Lung (tissue), 12 donors: ENCODE results near the gene JAML. TPM values are rescaled to one million over a fixed set of nuclear protein-coding genes. Genes with fewer than 3 reads are reported as not detected.

ENCODE experiments used
- ATAC-seq: fragments of 200-7000 bp; cut with Tn5 transposase; one replicate; pipeline ENCODE4 v1.9.1; 2020; ENCODE audit warnings: moderate number of reproducible peaks; ENCODE audit not compliant: insufficient read depth, low FRiP score
- DNase-seq, 3 donors: peaks; one replicate each; pipeline ENCODE4 v3.0.0-alpha.2; 2013 to 2017
- H3K27ac ChIP-seq, 2 donors: one replicate each; pipeline ENCODE4 v1.5.1; 2013; ENCODE audit warnings: mild to moderate bottlenecking in 2 of 2, moderate library complexity in 2 of 2, control low read depth in 1 of 2, inconsistent platforms in 1 of 2, low read depth in 1 of 2, low read length in 1 of 2
- H3K27me3 ChIP-seq, 3 donors: one replicate each; pipeline ENCODE4 v1.5.1; 2013; ENCODE audit warnings: low read length in 2 of 3; ENCODE audit not compliant: control insufficient read depth in 3 of 3, insufficient read depth in 3 of 3
- H3K36me3 ChIP-seq, 4 donors: one replicate each; pipeline ENCODE4 v1.5.1; 2013; ENCODE audit warnings: low read length in 4 of 4, mild to moderate bottlenecking in 1 of 4, moderate library complexity in 1 of 4; ENCODE audit not compliant: control insufficient read depth in 4 of 4, insufficient read depth in 4 of 4
- H3K4me1 ChIP-seq, 5 donors: one replicate each; pipeline ENCODE4 v1.5.1; 2013; ENCODE audit warnings: low read length in 5 of 5, mild to moderate bottlenecking in 2 of 5, moderate library complexity in 1 of 5; ENCODE audit not compliant: control insufficient read depth in 5 of 5, insufficient read depth in 5 of 5
- H3K4me3 ChIP-seq: one replicate; pipeline ENCODE4 v1.5.1; 2013; ENCODE audit warnings: mild to moderate bottlenecking, control low read depth, moderate library complexity
- H3K9ac ChIP-seq, 2 donors: one replicate each; pipeline ENCODE4 v1.5.1; 2013; ENCODE audit warnings: low read length in 2 of 2, control low read depth in 1 of 2; ENCODE audit not compliant: insufficient read depth in 1 of 2
- H3K9me3 ChIP-seq, 4 donors: one replicate each; pipeline ENCODE4 v1.5.1; 2013; ENCODE audit warnings: low read length in 3 of 4, mild to moderate bottlenecking in 1 of 4, moderate library complexity in 1 of 4; ENCODE audit not compliant: control insufficient read depth in 4 of 4, insufficient read depth in 3 of 4
- WGBS, 2 donors: extraction: QIAGEN DNeasy Blood & Tissue Kit; methylation state at CpG; one replicate each; pipeline ENCODE4 v1.1.7; 2013; 5-methylcytosine and 5-hydroxymethylcytosine counted together
- polyA plus RNA-seq, 2 donors: library from polyadenylated mRNA; stranded (reverse); fragments of 200-250 nt; gene quantifications; one replicate each; pipeline ENCODE4 v1.2.1, GENCODE V29; 2013
- total RNA-seq, 2 donors: library from RNA; depleted of rRNA in 1 of 2; stranded (reverse); fragments of >200 nt in 1 of 2; gene quantifications; one replicate each; pipeline ENCODE4 v1.2.1, GENCODE V29; 2014 to 2021
- TF ChIP-seq, protein P1 (sequence below): IDR thresholded peaks from 2 replicates; pipeline ENCODE4 v1.5.1; 2012; ENCODE audit warnings: mild to moderate bottlenecking; ENCODE audit errors: control extremely low read depth, extremely low read depth
- donor health status: control.
- donor health status: control.
- donor health status: Bipolar disorder and iron deficiency.
- donor health status: healthy.
- donor health status: DM: yes; HTN: yes; CAD: no.

The JAML gene
- total and polyA plus RNA-seq, 4 donors, result 29.3 to 49.1 (median 35.4) TPM

DNA sequence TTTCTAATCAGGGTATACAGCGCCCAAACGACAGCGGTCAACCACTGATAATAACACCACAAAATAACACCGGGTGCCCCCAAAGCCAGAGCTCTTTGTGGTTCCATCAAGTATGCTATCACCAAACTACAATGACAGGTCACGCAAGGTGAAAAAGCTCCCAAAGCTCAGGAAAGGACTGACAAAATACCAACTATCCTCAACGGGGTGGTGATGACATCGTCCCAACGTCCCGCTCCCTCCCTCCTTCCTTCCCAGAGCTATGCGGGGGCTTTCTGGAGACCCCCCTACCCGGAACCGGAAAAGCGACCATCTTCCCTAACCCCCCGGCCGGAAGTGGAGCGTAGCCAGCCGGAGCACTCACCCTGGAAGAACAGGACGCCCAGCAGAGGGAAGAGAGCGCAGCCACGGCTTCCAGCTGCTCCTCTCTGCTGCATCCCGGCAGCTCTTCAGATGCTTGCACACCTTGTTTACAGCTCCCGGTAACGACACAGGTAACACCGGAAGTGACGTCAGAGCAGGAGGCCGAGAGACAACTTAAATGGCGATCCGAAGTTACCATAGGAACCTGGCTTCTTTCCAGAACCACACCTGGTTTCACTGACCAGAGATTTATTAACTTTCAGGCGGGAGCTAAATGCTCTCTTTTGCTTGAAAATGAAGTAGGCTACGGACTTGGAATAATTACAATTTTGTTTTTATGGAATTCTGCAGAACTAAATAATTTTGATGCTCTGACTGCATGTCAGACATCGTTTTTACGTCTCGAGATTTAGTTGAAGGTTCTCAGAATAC lies 27.2 kb upstream of the JAML start, which contains the start of gene MPZL3:
TSS of gene MPZL3 (minus strand) at position 508 of the 795 bp plus-strand sequence. CDS start at position 437, 71 bp downstream.
- Histone ChIP-seq H3K27ac (peak within 1 kb of the TSS; percentile 11 to 96), H3K4me1 (peaks cover 0 to 3% (median 0%) of the 10 kb centered on the region in 5 donors), H3K36me3 (peaks cover 0 to 3% (median 0%) of the 10 kb centered on the region in 4 donors), H3K9me3 (no peaks in the 10 kb centered on the region), H3K4me3 (peak within 1 kb of the TSS; percentile 78), H3K9ac (peak within 1 kb of the TSS; percentile 59 to 86), H3K27me3 (peaks cover 0 to 20% (median 18%) of the 10 kb centered on the region in 3 donors)
- peak; percentile 55 for ATAC-seq
- WGBS, 2 donors, result 2 to 3% methylated on average over 33 of the region's 33 CpGs
- TF ChIP-seq, protein P1, sequence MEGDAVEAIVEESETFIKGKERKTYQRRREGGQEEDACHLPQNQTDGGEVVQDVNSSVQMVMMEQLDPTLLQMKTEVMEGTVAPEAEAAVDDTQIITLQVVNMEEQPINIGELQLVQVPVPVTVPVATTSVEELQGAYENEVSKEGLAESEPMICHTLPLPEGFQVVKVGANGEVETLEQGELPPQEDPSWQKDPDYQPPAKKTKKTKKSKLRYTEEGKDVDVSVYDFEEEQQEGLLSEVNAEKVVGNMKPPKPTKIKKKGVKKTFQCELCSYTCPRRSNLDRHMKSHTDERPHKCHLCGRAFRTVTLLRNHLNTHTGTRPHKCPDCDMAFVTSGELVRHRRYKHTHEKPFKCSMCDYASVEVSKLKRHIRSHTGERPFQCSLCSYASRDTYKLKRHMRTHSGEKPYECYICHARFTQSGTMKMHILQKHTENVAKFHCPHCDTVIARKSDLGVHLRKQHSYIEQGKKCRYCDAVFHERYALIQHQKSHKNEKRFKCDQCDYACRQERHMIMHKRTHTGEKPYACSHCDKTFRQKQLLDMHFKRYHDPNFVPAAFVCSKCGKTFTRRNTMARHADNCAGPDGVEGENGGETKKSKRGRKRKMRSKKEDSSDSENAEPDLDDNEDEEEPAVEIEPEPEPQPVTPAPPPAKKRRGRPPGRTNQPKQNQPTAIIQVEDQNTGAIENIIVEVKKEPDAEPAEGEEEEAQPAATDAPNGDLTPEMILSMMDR, result no peak
- peak; percentile 89 to 95 (median 93) for DNase-seq

DNA sequence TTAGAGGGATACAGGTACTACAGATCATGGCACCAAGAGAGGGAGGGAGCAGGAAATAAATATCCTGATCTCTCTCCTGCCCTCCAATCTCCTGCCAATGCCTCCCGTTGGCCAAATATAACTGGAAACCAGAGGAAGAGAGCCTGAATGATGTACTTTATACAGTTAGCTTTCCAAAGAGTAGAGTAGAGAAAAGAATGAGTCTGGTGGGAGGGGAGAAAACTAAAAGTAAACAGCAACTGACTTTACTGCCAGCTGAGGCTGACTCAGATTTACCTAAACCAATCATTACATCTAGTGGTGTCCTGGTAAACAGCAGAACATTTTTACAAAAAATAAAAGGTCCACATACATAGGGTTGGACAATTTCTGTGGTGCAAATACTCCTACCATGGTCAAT lies 22.2 kb upstream of the JAML start:
- Histone ChIP-seq H3K4me3 (no peak overlapping the region), H3K27me3 (peaks cover 0 to 36% (median 32%) of the 10 kb centered on the region in 3 donors), H3K4me1 (peaks cover 0 to 5% (median 0%) of the 10 kb centered on the region in 5 donors), H3K36me3 (no peaks in the 10 kb centered on the region), H3K9me3 (no peaks in the 10 kb centered on the region), H3K9ac (no peak overlapping the region), H3K27ac (peak overlapping the region in 1 of 2 donors; percentile 79)
- 32 to 84% methylated on average over 1 of the region's 1 CpG for WGBS, 2 donors
- ATAC-seq, result peak; percentile 50
- DNase-seq, result no peak
- TF ChIP-seq, protein P1, result no peak

DNA sequence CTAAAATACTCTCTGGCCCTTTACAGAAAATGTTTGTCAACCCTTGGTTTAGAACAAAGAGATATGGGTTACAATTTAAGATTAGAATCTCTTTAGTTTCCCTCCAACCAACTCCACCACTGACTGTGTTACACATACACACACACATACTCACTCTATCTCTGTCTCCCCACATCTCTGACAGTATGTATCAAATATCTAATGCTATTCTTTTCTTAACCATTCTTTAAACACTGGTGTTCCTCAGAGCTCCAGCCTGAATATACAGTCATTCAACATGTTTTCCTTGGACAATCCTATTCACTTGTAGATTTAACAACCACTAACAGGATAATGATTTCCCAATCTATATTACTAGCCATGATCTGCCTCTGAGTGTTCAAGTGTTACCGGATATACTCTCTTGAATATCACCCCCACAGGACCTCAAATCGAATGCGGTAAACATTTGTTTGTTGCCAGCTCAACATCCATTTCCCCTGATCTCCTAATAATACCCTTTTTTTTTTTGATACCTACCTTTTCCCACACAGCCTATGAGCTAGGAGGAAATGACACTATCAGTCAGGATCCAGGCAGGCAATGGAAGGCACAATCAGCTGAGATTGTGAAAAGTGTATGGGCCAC lies 21.2 kb upstream of the JAML start:
- peaks cover 0 to 10% (median 4%) of the 10 kb centered on the region in 5 donors for H3K4me1 ChIP-seq

More for the DNA sequence above, 21.2 kb upstream of the JAML start:
- no peaks in the 10 kb centered on the region for H3K9me3 ChIP-seq
- no peak overlapping the region for H3K9ac ChIP-seq
- WGBS, 2 donors, result 64 to 84% methylated on average over 3 of the region's 3 CpGs
- no peak for DNase-seq
- H3K27me3 ChIP-seq, result peaks cover 0 to 44% (median 32%) of the 10 kb centered on the region in 3 donors
- TF ChIP-seq, protein P1, result no peak
- no peak overlapping the region for H3K27ac ChIP-seq
- no peak overlapping the region for H3K4me3 ChIP-seq
- no peak for ATAC-seq
- no peaks in the 10 kb centered on the region for H3K36me3 ChIP-seq
